Measurements from ENCODE around the gene UBA5. TPM values are rescaled to one million over a fixed set of nuclear protein-coding genes. Genes with fewer than 3 reads are reported as not detected.

UBA5 gene
- total and polyA plus RNA-seq, 10 donors: 19.2 to 71.5 (median 46.5) TPM

DNA sequence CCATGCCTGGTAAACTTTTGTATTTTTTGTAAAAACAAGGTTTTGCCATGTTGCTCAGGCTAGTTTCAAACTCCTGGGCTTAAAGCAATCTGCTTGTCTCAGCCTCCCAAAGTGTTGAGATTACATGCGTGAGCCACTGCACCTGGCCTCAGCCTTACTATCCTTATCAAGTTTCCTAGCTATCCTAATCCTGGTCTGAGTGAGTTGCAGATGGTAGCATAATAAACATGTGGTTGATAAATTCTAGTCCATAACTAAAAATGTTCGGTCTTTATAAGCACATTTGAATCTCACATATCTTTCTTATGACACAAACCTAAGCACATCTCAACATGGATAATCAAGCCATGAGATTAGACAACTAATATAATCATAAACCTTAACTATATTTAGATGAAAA, 43.6 kb downstream of the UBA5 start:
- intact Hi-C loops (cut with DNase I; ENCODE audit: low total_unique reads): no loop called here
- DNase-seq: no peak
- H3K27ac ChIP-seq: no peak overlapping the region
- H3K36me3 ChIP-seq: peaks cover 5 to 99% (median 71%) of the 10 kb centered on the region in 6 donors
- H3K4me1 ChIP-seq: no peaks in the 10 kb centered on the region
- H3K4me3 ChIP-seq: no peak overlapping the region
- no peaks in the 10 kb centered on the region for H3K27me3 ChIP-seq (replicated peaks in 1 of 7)
- no peak for TF ChIP-seq POLR2AphosphoS5 (IDR thresholded peaks at IDR 0.05)
- TF ChIP-seq, protein P1, sequence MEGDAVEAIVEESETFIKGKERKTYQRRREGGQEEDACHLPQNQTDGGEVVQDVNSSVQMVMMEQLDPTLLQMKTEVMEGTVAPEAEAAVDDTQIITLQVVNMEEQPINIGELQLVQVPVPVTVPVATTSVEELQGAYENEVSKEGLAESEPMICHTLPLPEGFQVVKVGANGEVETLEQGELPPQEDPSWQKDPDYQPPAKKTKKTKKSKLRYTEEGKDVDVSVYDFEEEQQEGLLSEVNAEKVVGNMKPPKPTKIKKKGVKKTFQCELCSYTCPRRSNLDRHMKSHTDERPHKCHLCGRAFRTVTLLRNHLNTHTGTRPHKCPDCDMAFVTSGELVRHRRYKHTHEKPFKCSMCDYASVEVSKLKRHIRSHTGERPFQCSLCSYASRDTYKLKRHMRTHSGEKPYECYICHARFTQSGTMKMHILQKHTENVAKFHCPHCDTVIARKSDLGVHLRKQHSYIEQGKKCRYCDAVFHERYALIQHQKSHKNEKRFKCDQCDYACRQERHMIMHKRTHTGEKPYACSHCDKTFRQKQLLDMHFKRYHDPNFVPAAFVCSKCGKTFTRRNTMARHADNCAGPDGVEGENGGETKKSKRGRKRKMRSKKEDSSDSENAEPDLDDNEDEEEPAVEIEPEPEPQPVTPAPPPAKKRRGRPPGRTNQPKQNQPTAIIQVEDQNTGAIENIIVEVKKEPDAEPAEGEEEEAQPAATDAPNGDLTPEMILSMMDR (IDR thresholded peaks at IDR 0.05 in 8 of 11, conservative IDR thresholded peaks at IDR 0.05 in 3 of 11): no peak
- WGBS, 5 donors: 91 to 96% (median 96%) methylated on average over 2 of the region's 2 CpGs
- H3K9me3 ChIP-seq: no peaks in the 10 kb centered on the region

DNA sequence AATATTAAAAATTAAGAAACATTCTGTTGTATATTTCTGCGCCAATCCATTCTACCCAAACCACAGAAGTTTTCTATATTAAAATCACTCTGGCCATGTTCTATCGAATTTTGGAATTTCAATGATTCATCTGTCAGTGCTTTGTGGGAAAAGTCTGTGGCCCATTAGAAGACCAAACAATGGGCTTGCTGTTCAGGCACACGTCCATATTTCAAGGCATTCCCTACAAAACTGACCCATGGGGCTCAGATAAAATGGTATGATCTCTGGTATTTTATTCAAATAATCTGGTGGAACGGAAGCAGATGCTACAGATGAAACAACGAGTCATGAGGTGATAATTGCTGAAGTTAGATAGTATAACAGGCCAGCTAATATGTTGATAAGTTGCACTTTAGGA, 49.6 kb downstream of the UBA5 start:
- intact Hi-C loops (cut with DNase I; ENCODE audit: low total_unique reads): no loop called here
- H3K9me3 ChIP-seq: no peaks in the 10 kb centered on the region
- no peak for TF ChIP-seq POLR2AphosphoS5 (IDR thresholded peaks at IDR 0.05)
- no peak for TF ChIP-seq POLR2A (IDR thresholded peaks at IDR 0.05)
- TF ChIP-seq, protein P1 (IDR thresholded peaks at IDR 0.05 in 8 of 11, conservative IDR thresholded peaks at IDR 0.05 in 3 of 11): no peak
- H3K36me3 ChIP-seq: peaks cover 0 to 95% (median 46%) of the 10 kb centered on the region in 6 donors
- no peak overlapping the region for H3K4me3 ChIP-seq
- 91 to 98% (median 94%) methylated on average over 5 of the region's 5 CpGs for WGBS, 5 donors
- no peak for DNase-seq
- no peaks in the 10 kb centered on the region for H3K4me1 ChIP-seq
- no peaks in the 10 kb centered on the region for H3K27me3 ChIP-seq (replicated peaks in 1 of 7)
- H3K27ac ChIP-seq: no peak overlapping the region

DNA sequence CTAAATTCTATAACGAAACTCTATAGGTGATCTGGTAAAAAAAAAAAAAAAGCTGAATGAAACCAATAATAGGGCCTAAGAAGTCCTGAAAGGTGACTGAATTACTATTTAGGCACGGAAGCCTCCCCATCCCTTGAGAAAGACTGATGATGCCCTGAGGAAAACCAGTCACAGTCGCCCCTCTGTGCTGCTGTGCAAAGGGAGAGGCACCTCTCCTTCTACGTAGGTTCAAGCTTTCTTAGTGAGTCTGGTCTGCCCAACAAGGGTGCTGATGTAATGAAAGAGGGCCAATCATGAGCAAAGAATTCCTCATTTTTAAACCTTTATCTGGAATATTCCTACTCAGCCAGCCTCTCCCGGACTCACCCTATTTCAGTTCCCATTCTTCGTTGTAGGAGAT, 50.2 kb downstream of the UBA5 start:
- H3K36me3 ChIP-seq: peaks cover 0 to 93% (median 43%) of the 10 kb centered on the region in 6 donors
- no peaks in the 10 kb centered on the region for H3K27me3 ChIP-seq (replicated peaks in 1 of 7)
- WGBS, 5 donors: 92 to 97% (median 97%) methylated on average over 6 of the region's 6 CpGs

DNA sequence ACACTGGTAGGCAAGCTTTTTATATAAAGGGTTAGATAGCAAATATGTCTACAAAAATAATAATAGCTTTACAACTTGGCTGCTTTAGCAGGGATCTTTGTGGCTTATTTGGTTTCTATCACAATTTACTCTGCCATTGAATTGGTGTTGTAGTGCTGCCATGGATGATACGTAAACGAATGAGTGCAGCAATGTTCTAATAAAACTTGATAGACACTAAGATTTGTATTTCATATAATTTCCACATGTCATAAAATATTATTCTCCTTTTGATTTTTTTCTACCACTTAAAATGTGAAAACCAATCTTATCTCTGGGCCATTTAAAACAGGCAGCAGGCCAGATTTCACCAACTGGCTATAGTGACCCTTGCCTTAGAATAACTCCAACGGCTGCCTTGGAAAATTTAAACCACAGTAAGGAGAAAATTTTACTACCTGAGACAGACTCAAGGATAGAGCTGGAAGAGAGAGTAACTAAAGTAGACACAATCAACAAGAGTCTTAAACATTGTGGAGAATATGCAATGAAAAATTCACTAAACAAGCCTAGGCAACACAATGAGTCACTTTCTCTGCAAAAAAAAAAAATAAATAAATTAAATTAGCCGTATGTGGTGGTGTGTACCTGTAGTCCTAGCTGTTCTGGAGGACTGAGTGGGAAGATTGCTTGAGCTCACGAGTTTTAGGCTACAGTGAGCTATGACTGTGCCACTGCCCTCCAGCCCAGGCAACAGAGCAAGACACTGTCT, 54.0 kb downstream of the UBA5 start:
- WGBS, 5 donors: 87 to 95% (median 92%) methylated on average over 5 of the region's 5 CpGs
- Histone ChIP-seq H3K27ac (no peak overlapping the region), H3K4me1 (peaks cover 0 to 18% (median 6%) of the 10 kb centered on the region in 6 donors), H3K4me3 (no peak overlapping the region), H3K36me3 (peaks cover 0 to 98% (median 35%) of the 10 kb centered on the region in 6 donors), H3K27me3 (replicated peaks in 1 of 7) (no peaks in the 10 kb centered on the region), H3K9me3 (no peaks in the 10 kb centered on the region)
- TF ChIP-seq POLR2AphosphoS5 (IDR thresholded peaks at IDR 0.05): no peak
- TF ChIP-seq, protein P1 (IDR thresholded peaks at IDR 0.05 in 8 of 11, conservative IDR thresholded peaks at IDR 0.05 in 3 of 11): no peak
- no peak for TF ChIP-seq POLR2A (IDR thresholded peaks at IDR 0.05)
- DNase-seq: no peak
- intact Hi-C loops (cut with DNase I; ENCODE audit: low total_unique reads): no loop called here

More for the DNA sequence above, 50.2 kb downstream of the UBA5 start:
- Histone ChIP-seq H3K27ac (no peak overlapping the region), H3K9me3 (no peaks in the 10 kb centered on the region), H3K4me3 (no peak overlapping the region), H3K4me1 (no peaks in the 10 kb centered on the region)
- TF ChIP-seq, protein P1 (IDR thresholded peaks at IDR 0.05 in 8 of 11, conservative IDR thresholded peaks at IDR 0.05 in 3 of 11): no peak
- TF ChIP-seq POLR2A (IDR thresholded peaks at IDR 0.05) (no peak), POLR2AphosphoS5 (IDR thresholded peaks at IDR 0.05) (no peak)
- intact Hi-C loops (cut with DNase I; ENCODE audit: low total_unique reads): no loop called here
- no peak for DNase-seq

All from spleen (tissue), 11 donors.